ENCODE measurements around the gene MRTFA.

DNA sequence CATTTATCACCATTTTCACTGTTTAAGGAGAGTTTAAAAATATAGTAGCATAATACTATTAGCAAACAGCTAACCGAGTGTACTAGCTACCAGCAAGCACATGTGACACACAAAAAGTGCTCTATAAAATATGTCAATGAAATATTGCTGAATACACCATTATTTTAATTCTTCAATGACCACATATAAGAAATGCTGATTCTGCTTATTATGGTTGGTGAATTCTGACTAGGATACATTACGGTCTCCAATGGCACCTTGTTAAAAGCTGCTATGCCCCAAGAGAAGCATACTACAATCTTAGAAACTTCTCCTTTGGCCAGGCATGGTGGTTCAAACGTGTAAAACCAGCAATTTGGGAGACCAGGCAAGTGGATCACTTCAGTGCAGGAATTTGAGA, 129.8 kb downstream of the MRTFA start:
- TF ChIP-seq, protein P1, sequence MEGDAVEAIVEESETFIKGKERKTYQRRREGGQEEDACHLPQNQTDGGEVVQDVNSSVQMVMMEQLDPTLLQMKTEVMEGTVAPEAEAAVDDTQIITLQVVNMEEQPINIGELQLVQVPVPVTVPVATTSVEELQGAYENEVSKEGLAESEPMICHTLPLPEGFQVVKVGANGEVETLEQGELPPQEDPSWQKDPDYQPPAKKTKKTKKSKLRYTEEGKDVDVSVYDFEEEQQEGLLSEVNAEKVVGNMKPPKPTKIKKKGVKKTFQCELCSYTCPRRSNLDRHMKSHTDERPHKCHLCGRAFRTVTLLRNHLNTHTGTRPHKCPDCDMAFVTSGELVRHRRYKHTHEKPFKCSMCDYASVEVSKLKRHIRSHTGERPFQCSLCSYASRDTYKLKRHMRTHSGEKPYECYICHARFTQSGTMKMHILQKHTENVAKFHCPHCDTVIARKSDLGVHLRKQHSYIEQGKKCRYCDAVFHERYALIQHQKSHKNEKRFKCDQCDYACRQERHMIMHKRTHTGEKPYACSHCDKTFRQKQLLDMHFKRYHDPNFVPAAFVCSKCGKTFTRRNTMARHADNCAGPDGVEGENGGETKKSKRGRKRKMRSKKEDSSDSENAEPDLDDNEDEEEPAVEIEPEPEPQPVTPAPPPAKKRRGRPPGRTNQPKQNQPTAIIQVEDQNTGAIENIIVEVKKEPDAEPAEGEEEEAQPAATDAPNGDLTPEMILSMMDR (IDR thresholded peaks at IDR 0.05): no peak
- no peak for TF ChIP-seq POLR2A (IDR thresholded peaks at IDR 0.05)
